Transverse colon (tissue), 4 donors: ENCODE results near the gene EMILIN2.

ENCODE experiments used
- POLR2A ChIP-seq: fragments of 450-650 bp; IDR thresholded peaks from one replicate; pipeline ENCODE4 v1.6.1; 2016; ENCODE audit warnings: antibody characterized with exemption, mild to moderate bottlenecking, moderate library complexity
- POLR2AphosphoS5 ChIP-seq, 3 donors: sonication (generic); formaldehyde crosslinking; IDR thresholded peaks; one replicate each; pipeline ENCODE4 v1.6.1; 2016; ENCODE audit warnings: antibody characterized with exemption in 3 of 3
- TF ChIP-seq, protein P1 (sequence below), 5 experiments: fragments of 200-600 bp in 3 of 5; fragments of 450-650 bp in 2 of 5; sonication (generic) in 3 of 5; IDR thresholded peaks; 1 replicate in 2 of 5; 2 replicates in 3 of 5; pipeline ENCODE4 v1.5.1; 2016 to 2017; ENCODE audit warnings: antibody characterized with exemption in 5 of 5, inconsistent platforms in 3 of 5, mild to moderate bottlenecking in 2 of 5, moderate library complexity in 1 of 5

DNA sequence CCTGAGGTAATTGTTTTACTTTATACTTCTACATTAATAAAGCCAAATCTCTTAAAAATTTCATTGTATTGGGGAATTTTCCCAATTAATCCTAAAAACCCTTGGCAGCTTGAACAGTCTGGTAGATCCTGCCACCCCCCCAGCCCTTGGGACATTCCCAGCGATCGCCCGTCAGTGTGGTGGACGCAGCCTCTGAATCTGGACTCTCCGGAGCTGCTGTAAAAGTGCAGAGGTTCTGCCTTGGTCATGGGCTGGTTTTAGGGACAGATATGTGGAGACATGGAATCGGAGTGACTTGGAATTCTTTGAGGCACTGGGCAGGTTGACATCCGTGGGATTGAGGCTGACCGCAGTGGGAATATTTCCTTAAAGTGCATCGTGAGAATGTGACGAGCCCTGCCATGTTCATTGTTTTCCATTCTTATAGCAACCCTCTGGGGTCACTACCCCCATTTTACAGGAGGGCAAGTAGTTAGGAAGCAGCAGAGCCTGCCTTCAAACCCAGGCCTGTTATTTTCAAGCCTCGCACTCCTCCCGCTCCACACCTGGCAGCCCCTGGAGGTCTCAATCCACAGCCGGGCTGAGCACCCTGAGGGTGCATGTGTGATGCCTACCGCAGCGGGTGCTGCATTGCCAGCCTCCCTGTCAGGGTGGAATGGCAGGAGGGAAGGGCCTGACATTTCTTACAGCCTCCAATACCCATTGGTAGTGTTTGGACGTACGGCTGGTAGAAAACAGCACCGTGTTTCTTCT is 6.5 kb downstream of the EMILIN2 start:
- TF ChIP-seq POLR2A (no peak), POLR2AphosphoS5 (IDR thresholded peaks at IDR 0.05) (no peak)
- TF ChIP-seq, protein P1, sequence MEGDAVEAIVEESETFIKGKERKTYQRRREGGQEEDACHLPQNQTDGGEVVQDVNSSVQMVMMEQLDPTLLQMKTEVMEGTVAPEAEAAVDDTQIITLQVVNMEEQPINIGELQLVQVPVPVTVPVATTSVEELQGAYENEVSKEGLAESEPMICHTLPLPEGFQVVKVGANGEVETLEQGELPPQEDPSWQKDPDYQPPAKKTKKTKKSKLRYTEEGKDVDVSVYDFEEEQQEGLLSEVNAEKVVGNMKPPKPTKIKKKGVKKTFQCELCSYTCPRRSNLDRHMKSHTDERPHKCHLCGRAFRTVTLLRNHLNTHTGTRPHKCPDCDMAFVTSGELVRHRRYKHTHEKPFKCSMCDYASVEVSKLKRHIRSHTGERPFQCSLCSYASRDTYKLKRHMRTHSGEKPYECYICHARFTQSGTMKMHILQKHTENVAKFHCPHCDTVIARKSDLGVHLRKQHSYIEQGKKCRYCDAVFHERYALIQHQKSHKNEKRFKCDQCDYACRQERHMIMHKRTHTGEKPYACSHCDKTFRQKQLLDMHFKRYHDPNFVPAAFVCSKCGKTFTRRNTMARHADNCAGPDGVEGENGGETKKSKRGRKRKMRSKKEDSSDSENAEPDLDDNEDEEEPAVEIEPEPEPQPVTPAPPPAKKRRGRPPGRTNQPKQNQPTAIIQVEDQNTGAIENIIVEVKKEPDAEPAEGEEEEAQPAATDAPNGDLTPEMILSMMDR (IDR thresholded peaks at IDR 0.05) = no peak
